GM21737 (cell line): Measurements from ENCODE around the gene TMED6.
"Not testable (repeated sequence)": the region's sequence is repeated elsewhere in the genome, so short reads cannot be mapped to it uniquely, and the experiment has no call there.

ENCODE experiments used
- ATAC-seq: cut with Tn5 transposase; IDR thresholded peaks from one replicate; pipeline ENCODE4 v1.9.1; 2021; ENCODE audit warnings: mild to moderate bottlenecking, moderate library complexity; ENCODE audit not compliant: unreplicated experiment

Gene TMED6

DNA sequence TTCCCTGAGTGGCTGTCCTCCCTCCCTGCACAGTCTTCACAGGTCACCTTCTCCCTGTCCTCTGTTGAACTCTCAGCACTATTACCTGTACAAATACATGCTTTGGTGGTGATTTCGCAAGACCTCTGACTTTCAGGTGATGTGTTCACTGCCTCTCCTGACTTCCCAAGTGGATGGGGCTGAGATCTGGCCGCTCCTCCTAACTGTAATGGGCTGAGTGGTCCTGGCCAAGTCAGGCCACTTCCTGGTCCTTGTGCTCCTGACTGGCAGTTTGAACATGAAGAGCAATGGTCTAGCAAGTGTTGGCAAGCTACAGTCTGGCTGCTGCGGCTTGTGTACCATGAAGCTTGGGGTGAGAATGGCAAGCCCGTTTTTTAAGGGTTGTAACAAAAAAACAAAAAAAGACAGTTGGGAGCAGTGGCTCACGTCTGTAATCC lies 11.7 kb upstream of the TMED6 start:
- ATAC-seq = no peak

DNA sequence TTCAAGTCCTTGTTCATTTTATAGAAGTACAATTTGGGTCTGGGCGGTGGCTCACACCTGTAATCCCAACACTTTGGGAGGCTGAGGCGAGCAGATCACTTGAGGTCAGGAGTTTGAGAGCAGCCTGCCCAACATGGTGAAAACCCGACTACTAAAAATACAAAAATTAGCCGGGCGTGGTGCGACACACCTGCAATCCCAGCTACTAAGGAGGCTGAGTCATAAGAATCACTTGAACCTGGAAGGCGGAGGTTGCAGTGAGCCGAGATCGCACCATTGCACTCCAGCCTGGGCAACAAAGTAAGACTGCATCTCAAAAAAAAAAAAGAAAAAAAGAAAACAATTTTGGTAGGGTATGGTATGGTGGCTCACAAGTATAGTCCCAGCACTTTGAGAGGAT lies 8.5 kb upstream of the TMED6 start:
- ATAC-seq = not testable (repeated sequence)

DNA sequence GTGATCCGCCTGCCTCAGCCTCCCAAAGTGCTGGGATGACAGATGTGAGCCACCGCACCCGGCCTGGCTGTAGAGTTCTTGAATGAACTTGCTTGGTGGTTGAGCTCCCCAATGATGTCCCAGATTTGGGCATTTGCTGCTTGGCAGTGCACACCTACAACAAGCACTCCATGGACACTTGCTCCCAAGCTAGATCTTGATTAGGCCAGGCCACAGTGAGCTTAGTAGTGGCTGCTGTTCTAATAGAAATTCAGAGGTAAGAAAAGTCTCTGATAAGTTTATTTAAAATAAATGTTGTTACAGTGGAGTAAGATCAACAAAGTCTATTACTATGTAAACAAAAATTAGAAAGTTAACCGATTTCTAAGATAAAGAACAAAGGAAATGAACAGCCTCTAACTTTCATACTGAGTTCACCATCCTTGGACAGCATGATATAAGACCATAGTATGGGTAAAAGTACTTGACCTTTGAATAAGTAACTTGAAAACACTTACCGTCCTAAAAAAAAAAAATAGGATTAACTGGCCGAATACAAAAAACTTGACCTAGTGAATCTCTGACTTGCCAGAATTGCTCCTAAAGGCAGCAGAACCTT lies 951 bp downstream of the TMED6 start:
- no peak for ATAC-seq

DNA sequence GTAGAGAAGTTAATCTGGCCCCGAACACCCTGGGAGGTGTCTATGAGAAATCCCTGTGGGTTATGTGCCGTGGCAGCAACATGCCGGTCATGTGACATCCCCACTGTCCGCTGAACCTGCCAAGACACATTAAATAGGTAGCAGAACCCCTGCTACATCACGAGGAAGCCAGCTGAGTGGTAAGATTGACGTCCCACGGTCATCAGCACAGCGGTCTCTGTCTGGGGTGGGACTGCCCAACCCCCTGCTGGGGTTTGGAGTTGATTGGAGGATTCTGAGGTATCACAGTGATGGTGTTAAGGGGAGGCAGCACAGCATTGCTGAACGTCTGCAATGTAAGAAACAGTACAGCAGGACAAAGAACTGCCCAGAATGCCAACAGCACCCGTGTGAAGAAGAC lies 2.0 kb downstream of the TMED6 start:
- ATAC-seq = no peak

DNA sequence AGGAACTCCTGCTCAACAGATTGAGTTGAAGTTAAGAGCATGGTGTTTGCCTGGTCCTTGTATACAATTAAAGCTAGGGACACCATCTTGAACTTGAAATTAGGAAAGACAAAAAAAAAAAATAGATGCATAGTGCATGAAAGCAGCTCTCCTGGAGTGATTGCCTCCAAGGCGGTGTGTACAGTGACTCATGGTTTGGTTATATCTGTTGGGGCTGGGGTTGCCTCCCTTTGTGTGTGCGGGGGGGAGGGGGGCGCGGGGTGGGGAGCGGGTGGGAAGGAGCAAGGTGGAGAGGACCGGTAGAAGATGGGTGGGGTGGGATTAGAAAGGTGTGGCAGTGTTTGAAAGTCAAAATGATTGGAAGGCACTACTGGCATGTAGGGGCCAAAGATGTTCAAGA lies 3.4 kb downstream of the TMED6 start:
- ATAC-seq = no peak

DNA sequence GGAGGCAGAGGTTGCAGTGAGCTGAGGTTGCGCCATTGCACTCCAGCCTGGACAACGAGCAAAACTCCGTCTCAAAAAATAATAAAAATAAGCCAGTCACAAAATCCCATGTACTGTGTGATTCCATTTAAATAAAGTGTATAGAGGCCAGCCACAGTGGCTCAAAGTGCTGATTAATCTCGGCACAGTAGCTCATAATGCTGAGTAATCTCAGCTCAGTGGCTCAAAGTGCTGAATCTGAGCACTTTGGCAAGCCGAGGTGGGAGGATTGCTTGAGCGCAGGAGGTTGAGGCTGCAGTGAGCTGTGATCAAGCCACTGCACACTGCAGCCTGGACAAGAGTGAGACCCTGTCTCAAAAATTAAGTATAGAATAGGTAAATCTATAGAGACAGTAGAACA lies 4.9 kb downstream of the TMED6 start:
- ATAC-seq = no peak

DNA sequence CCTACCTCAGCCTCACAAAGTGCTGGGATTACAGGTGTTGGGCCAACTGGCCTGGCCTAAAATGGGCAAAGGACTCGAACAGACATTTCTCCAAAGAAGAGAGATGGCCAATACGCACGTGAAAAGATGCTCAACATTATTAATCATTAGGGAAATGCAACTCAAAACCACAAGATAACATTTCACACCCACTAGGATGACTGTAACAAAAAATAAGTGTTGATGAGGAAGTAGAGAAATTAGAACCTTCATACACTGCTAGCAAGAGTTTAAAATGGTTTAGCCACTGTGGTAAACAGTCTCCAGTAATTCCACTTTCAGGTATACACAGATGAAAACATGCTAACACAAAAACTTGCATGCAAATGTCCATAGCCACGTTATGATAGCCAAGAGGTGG lies 5.7 kb downstream of the TMED6 start:
- ATAC-seq = no peak

DNA sequence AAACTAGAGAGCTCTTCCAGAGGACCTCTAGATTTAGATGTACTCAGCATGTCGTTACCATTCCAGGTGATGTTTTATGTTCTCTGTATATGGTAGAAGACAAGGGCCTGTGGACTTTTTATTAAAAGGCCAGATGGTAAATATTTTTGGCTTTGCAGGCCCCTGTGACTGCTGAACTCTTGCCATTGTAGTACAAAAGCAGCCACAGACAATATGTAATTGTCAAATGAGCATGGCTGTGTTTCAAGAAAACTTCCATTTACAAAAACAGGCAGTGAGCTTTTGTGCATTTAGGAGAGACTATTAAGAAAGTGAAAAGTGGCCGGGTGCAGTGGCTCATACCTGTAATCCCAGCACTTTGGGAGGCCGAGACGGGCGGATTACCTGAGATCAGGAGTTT lies 7.4 kb downstream of the TMED6 start:
- no peak for ATAC-seq

DNA sequence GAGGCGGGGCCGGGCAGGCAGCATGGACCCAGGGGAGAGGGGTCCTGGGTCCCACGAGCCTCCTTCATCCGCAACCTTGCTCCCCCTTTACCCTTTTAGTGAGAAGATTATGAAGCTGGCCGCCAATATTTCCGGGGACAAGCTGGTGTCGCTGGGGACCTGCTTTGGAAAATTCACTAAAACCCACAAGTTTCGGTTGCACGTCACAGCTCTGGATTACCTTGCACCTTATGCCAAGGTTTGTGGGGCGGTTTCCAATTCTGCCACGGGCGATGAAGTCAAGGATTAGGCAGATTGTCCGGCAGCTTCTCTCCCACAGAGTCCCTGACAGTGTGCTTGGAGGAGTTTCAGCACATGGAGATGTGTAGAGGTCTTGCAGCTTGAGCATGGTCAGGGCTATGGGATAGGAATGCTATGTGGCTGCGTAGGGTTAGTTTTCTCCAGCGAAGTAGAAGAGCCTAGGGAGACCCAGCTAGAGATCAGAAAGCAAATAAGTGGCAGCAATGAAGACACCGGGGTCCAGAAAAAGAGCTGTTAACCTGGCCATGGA lies 11.4 kb downstream of the TMED6 start:
- no peak for ATAC-seq

DNA sequence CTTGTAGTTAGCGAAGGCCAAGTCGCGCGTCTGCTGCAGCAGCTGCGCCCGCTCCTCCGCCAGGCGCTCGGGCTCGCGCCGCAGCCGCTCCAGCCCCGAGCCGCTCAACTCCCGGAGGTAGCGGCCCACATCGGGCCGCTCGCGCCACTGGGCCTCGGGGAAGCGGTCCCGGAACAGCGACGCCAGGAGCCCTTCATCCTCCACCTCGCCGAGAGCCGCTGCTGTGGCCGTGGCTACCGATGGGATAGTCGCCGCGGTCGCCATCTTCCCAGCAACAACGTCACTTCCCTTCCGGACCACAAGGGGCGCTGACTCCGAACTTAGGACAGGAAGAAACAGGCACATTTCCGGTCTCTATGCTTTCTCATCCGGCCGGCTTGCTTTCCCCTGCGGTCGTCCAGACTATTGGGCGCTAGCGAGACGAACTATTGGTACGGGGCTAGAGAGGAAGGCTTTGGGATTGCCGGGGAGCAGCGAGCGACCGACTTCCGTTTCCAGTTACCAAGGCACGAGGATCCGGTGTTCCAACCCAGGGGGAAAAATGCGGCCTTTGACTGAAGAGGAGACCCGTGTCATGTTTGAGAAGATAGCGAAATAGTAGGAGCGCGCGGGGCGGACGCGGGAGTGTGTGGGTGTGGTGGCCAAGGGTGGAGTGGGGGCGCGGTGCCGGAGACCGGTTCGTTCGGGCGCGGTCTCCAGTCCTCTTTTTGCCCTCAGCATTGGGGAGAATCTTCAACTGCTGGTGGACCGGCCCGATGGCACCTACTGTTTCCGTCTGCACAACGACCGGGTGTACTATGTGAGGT lies 12.1 kb downstream of the TMED6 start, which contains the start of the genes COG8 and NIP7:
Gene COG8, minus strand, starts transcription at position 276 of the 806 bp plus-strand sequence. Its CDS starts 12 bp downstream, at position 264.
Gene NIP7, plus strand, starts transcription at position 484 of the 806 bp plus-strand sequence. Its CDS starts 58 bp downstream, at position 542.
- ATAC-seq = peak; percentile 85

DNA sequence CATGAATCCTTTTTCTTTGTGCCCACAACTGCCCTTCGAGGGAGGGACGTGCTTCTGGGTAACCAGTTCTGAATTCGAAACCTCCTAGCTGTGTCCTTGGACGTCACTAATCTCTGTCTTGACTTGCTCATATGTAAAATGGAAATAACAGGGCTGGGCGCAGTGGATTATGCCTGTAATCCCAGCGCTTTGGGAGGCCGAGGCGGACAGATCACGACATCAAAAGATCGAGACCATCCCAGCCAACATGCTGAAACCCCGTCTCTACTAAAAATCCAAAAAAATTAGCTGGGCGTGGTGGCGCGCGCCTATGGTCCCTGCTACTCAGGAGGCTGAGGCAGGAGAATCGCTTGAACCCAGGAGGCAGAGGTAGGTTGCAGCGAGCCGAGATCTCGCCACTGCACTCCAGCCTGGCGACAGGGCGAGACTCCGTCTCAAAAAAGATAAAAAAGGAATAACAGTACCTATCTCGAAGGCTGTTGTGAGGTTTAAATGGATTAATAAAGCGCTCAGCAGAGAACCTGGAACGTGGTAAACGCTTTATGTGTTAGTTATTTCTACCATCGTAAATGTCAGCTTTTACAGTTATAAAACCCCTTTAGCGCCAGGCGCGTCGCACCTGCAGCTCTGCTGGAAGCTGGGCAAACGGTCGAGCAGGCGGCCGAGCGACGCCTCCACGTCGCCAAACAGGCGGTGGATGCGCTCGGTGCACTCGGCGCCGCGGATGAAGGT lies 12.9 kb downstream of the TMED6 start:
- ATAC-seq = no peak

DNA sequence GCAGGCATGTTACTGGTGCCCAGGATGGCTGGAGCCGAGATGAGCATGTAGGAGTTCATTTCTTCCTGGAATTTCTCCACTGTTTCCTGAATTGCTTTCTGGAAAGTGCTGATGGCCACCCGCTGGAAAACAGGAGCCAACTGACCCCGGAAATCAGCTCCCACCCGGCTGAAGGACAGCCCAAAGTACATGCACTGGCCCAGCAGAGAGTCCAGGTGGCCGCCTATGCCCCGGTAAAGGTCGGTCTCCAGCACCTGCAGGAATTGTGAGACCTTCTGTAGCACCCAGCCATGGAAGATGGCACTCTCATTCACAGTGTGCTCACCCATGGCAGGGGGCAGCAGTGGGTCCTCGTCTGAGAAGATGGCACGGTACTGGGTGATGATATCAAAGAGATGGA lies 16.9 kb downstream of the TMED6 start:
- ATAC-seq = no peak

DNA sequence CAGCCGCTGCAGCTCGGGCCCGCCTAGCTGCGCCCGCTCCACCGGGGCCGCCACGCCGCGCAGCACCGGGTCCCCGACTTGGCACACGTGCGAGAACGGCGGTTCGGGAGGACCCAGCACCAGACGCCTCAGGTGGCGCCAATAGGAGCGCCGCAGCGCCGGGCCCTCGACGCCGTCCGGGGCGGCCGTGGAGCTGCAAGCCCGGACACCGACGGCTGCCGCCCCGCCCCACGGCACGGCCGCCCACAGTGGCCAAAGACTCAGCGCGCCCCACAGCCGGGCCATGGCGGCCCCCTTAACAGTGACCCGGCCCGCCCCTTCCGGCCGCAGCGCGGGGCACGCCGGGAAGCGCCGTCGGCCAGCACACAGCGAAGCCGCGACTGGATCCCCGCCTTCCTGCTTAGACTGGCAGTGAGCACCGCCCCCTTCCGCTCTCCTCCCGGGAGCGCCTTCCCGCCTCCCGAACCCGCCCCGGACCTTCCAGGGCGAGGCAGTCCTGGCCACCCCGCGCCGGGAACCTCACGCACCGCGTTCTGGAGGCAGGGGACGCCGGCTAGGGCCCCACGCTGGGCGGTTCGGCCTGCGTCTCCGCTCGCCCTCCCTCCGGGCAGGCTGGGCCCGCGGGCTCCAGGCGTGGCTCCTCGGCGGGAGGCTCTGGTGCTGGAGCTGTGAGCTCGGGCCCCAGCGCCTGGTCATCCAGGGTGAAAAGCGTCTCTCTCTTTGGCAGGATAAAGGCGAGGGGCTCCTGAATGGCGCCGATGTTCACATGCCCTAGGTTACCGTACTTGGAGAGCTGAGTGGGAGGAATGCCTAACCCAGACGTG lies 21.1 kb downstream of the TMED6 start, which contains the start of gene PDF:
Gene PDF, minus strand, starts transcription at position 303 of the 824 bp plus-strand sequence. Its CDS starts 18 bp downstream, at position 285.
- ATAC-seq = peak; percentile 88

DNA sequence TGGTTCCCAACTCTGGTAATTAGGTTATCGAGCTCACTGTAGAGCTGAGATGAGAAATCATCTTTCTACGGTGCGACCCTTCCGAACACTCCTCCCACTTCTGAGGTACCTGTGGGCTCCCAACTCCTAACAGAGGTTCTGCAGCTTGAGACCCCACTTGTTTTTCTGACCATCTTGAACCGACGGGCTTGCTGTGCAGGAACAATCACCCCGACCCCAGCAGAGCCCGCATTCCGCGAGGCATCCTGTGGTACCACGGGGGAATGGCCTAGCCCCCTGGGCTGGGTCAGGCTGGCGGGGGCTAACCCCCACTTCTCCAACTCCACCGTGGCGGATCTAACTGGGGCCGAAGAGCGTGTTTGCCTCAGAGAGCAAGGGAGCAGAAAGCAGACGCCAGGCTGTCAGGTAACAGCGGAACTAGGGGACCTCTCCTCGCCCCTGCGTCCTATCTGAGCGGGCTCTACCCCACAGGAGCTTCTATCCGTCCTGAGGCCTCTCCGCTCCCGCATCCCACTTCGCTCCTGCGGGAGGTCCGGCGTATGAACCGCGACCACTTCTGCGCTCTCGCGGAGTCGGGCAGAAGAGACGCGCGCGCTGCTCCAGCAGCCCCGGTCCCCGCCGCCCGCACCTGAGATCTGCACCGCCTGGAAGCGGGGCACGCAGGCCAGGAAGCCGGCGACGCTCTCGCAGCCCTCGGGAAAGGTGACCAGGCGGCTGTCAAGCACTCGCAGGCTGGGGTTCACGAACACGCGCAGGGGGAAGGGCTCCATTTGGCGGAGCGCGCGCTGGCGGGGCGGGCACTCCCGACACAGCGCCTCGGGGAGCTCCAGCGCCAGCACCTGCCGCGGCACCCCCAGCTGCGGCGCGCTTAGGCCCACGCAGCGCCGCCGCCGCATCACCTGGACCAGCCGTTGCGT lies 22.0 kb downstream of the TMED6 start:
- peak; percentile 22 for ATAC-seq

DNA sequence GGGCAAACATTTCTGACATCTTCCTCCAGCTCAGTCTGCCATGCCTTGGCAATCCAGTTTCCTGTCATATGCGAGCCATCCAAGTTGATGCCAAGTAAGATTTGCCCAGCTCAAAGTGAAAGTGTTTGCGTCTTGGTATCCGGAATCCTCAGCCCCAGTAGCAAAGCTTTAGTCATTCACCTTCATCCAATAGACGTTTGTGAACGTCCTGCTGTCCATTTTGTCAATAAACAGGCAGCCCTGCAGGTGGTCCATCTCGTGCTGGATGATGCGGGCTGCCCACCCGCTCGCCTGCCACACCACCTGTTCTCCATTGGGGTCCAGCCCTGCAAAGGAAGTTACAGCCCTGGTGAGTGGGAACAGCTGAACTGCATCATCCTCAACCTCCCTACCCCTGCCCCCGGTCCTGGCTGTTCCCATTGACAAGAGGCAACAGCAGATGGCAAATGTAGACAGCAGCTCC lies 22.7 kb downstream of the TMED6 start:
- no peak for ATAC-seq

DNA sequence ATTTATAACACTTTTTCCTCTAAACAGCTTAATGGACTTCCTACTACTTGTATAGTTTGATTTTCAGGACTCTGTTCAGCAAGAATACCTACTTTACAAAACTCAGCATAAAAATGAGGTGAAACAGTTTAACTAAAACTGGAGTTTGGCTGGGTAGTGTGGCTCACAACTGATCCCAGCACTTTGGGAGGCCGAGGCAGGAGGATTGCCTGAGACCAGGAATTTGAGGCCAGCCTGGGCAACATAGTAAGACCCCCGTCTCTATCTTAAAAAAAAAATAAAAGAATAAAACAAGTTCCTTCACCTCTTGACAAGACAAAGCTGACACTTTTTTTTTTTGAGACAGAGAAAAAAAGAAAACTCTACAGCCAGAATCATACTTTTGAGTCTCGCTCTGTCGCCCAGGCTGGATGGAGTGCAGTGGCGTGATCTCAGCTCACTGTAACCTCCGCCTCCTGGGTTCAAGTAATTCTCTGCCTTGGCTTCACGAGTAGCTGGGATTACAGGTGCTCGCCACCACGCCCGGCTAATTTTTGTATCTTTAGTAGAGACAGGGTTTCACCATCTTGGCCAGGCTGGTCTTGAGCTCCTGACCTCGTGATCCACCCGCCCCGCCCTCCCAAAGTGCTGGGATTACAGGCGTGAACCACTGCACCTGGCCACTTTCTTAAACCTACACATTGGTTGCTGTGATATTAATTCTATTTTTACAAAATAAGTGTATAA lies 23.8 kb downstream of the TMED6 start:
- ATAC-seq = no peak

DNA sequence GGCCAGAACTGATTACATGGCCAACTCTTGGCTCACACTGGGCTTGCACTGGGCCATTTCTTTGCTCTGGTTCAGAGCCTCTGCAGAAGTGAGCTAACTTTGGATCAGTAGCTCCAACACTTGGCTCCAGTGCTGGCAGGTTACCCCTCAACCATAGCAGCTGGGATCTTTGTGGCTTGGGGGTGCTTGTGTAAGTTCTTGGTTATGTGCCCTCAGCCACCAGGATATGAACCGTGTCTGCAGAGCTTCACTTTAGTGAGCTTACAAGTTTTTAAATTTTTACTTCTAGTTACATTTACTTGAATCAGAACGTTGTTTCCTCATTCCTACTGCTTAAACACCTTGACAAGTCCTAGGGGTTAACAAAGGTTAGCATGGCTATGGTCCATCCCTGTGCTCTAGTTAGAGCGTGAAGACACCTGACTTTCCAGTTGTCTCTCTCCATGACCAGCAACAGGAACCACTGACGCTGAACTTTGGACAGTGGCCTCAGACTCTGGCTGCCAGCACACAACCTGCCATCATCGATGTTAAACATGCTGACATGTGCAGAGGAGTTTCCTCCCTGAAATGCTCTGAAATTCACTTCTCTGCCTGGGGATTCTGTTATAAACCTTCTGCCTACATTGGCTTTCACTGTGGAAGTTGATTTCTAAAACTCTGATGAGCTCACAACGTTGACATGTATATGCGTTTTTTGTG lies 25.3 kb downstream of the TMED6 start:
- no peak for ATAC-seq

DNA sequence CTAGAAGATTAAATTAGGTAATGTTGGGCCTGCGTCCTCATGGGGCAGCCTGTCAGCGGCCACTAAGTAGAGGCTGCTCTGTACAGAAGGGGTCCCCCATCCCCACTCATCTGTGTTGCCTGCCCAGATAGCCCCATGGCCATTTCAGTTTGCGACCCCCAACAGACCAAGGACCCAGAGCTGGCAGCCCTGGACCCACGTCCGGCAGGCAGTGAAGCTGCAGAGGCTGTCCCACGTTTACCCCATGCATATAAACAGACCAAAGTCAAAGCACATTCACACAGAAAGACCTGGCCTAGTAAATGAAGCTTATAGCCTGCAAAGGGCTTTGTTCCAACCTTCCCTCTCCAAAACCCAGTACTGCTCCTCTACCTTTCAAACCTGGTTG lies 25.8 kb downstream of the TMED6 start:
- no peak for ATAC-seq
